ENCODE results near the gene CPLX4. TPM values are rescaled to one million over a fixed set of nuclear protein-coding genes. Genes with fewer than 3 reads are reported as not detected.

The CPLX4 gene
- polyA plus RNA-seq, 1 of the 3 experiments (the other 2 are of a cell fraction): not detected

DNA sequence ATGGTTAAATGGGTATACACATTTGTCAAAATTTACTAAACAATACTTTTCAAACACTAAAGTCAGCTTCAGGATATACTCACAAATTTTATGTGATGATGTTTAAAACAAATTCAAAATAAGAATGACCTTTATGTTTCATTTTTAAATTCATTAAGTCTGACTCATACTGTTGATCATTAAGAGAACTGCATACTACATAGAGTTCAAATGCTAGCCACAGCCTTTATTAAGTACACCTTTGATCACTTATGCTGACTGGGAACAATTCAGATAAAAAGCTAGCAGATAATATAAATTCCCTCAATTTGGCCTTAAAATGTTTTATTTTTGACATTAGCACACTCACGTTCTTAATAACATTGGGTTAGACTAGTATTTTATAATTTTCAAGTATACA, 26.5 kb upstream of the CPLX4 start (continued):
- TF ChIP-seq, protein P1, sequence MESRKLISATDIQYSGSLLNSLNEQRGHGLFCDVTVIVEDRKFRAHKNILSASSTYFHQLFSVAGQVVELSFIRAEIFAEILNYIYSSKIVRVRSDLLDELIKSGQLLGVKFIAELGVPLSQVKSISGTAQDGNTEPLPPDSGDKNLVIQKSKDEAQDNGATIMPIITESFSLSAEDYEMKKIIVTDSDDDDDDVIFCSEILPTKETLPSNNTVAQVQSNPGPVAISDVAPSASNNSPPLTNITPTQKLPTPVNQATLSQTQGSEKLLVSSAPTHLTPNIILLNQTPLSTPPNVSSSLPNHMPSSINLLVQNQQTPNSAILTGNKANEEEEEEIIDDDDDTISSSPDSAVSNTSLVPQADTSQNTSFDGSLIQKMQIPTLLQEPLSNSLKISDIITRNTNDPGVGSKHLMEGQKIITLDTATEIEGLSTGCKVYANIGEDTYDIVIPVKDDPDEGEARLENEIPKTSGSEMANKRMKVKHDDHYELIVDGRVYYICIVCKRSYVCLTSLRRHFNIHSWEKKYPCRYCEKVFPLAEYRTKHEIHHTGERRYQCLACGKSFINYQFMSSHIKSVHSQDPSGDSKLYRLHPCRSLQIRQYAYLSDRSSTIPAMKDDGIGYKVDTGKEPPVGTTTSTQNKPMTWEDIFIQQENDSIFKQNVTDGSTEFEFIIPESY (IDR thresholded peaks at IDR 0.05; ENCODE audit: borderline replicate concordance, low read depth): no peak

DNA sequence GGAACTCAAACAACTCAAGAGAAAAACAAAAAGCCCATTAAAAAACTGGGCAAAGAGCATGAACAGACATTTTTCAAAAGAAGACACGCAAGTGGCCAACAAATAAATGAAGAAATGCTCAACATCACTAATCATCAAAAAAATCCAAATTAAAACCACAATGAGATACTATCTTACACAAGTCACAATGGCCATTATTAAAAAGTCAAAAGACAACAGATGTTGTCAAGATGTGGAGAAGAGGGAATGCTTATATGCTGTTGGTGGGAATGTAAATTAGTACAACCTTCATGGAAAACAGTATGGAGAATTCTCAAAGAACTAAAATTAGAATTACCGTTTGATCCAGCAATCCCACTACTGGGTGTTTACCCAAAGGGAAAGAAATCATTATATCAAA, 25.5 kb upstream of the CPLX4 start:
- Histone ChIP-seq H3K9me2 (no peaks in the 10 kb centered on the region), H3K27ac (ENCODE audit: low read depth in 2 of 2, low read length in 1 of 2) (no peak overlapping the region), H3K4me3 (ENCODE audit: low read depth in 2 of 2, low read length in 1 of 2) (no peak overlapping the region), H3K9me3 (no peaks in the 10 kb centered on the region), H3K27me3 (ENCODE audit: insufficient read depth) (no peaks in the 10 kb centered on the region), H3K4me1 (ENCODE audit: control insufficient read depth in 1 of 2, insufficient read depth in 2 of 2, low read depth in 1 of 2, low read length in 1 of 2) (no peaks in the 10 kb centered on the region), H4K20me1 (ENCODE audit: insufficient read depth) (peaks cover 5% of the 10 kb centered on the region), H2AFZ (ENCODE audit: low read depth) (no peak overlapping the region), H3K4me2 (no peak overlapping the region), H3F3A (replicated peaks; ENCODE audit: insufficient read depth) (peaks cover 3% of the 10 kb centered on the region), H3K9ac (no peak overlapping the region), H3K36me3 (replicated peaks in 1 of 2; ENCODE audit: control insufficient read depth in 1 of 2, insufficient read depth in 2 of 2, low read length in 1 of 2) (peaks cover 72 to 98% of the 10 kb centered on the region in 2 experiments), H3K79me2 (ENCODE audit: insufficient read depth) (peaks cover 51% of the 10 kb centered on the region)
- ChIA-PET POLR2A (no interaction called here), CTCF (interaction anchor here (0.8 kb wide), 1 partner anchor 95 kb away, joined by 3 read pairs; no protein-coding TSS in a partner anchor)
- TF ChIP-seq TAF1 (IDR thresholded peaks at IDR 0.05; ENCODE audit: borderline replicate concordance, low read depth, low read length) (no peak), MXI1 (IDR thresholded peaks at IDR 0.05; ENCODE audit: low read depth, low read length) (no peak), GABPA (IDR thresholded peaks at IDR 0.05; ENCODE audit: low read depth) (no peak), TEAD4 (IDR thresholded peaks at IDR 0.05; ENCODE audit: borderline replicate concordance, insufficient read depth) (no peak), SMC3 (IDR thresholded peaks at IDR 0.05; ENCODE audit: low read depth, low read length) (no peak), NRF1 (IDR thresholded peaks at IDR 0.05; ENCODE audit: low read depth, low read length) (no peak)
- no peak for DNase-seq
- WGBS (ENCODE audit: low lambda C conversion rate): 93% methylated on average over 2 of the region's 2 CpGs

DNA sequence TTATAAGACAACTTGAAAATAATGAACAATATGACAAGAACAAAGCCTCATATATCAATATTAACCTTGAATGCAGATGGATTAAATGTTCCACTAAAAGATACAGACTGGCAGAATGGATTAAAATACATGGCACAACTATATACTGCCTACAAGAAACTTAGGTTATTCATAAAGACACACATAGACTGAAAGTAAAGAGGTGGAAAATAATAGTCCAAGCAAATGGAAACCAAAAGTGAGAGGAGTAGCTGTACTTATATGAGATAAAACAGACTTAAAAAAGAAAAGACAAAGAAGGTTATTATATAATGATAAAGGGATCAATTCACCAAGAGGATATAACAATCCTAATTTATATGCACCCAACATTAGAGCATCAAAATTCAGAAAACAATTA, 22.4 kb upstream of the CPLX4 start:
- Histone ChIP-seq H3K36me3 (replicated peaks in 1 of 2; ENCODE audit: control insufficient read depth in 1 of 2, insufficient read depth in 2 of 2, low read length in 1 of 2) (peaks cover 78 to 99% of the 10 kb centered on the region in 2 experiments), H3K9ac (no peak overlapping the region), H3K4me2 (no peak overlapping the region), H2AFZ (ENCODE audit: low read depth) (no peak overlapping the region), H3K4me3 (ENCODE audit: low read depth in 2 of 2, low read length in 1 of 2) (no peak overlapping the region), H3K9me2 (no peaks in the 10 kb centered on the region), H3F3A (replicated peaks; ENCODE audit: insufficient read depth) (no peaks in the 10 kb centered on the region), H4K20me1 (ENCODE audit: insufficient read depth) (peaks cover 5% of the 10 kb centered on the region), H3K27me3 (ENCODE audit: insufficient read depth) (no peaks in the 10 kb centered on the region), H3K27ac (ENCODE audit: low read depth in 2 of 2, low read length in 1 of 2) (no peak overlapping the region), H3K4me1 (ENCODE audit: control insufficient read depth in 1 of 2, insufficient read depth in 2 of 2, low read depth in 1 of 2, low read length in 1 of 2) (no peaks in the 10 kb centered on the region), H3K9me3 (no peaks in the 10 kb centered on the region), H3K79me2 (ENCODE audit: insufficient read depth) (peaks cover 54% of the 10 kb centered on the region)
- POLR2A ChIA-PET: no interaction called here
- DNase-seq: no peak
- TF ChIP-seq RXRA (IDR thresholded peaks at IDR 0.05; ENCODE audit: borderline replicate concordance, low read depth): no peak
- CTCF ChIA-PET: interaction anchor here (1.3 kb wide), 1 partner anchor 62 kb away, joined by 6 read pairs; no protein-coding TSS in a partner anchor

DNA sequence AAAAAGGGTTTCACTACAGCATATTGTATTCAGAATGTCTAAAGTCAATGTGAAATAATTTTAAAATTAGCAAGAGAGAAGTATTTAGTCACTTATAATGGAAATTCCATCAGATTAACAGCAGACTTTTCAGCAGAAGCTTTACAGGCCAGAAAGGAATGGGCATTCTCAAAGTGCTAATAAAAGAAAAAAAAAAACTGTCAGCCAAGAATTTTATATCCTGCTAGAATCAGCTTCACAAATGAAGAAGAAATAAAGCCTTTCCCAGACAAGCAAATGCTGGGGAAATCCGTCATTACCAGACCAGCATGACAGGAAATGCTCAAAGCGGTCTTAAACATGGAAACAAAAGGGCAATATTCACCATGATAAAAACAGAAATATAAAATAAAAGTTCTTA, 21.9 kb upstream of the CPLX4 start:
- Histone ChIP-seq H3K9ac (no peak overlapping the region), H2AFZ (ENCODE audit: low read depth) (no peak overlapping the region), H3F3A (replicated peaks; ENCODE audit: insufficient read depth) (no peaks in the 10 kb centered on the region), H3K4me3 (ENCODE audit: low read depth in 2 of 2, low read length in 1 of 2) (no peak overlapping the region), H3K4me1 (ENCODE audit: control insufficient read depth in 1 of 2, insufficient read depth in 2 of 2, low read depth in 1 of 2, low read length in 1 of 2) (no peaks in the 10 kb centered on the region), H3K36me3 (replicated peaks in 1 of 2; ENCODE audit: control insufficient read depth in 1 of 2, insufficient read depth in 2 of 2, low read length in 1 of 2) (peaks cover 78 to 99% of the 10 kb centered on the region in 2 experiments), H3K79me2 (ENCODE audit: insufficient read depth) (peaks cover 54% of the 10 kb centered on the region), H4K20me1 (ENCODE audit: insufficient read depth) (peaks cover 5% of the 10 kb centered on the region), H3K9me3 (no peaks in the 10 kb centered on the region), H3K27me3 (ENCODE audit: insufficient read depth) (no peaks in the 10 kb centered on the region), H3K27ac (ENCODE audit: low read depth in 2 of 2, low read length in 1 of 2) (no peak overlapping the region), H3K9me2 (no peaks in the 10 kb centered on the region), H3K4me2 (no peak overlapping the region)
- CTCF ChIA-PET: interaction anchor here (1.3 kb wide), 1 partner anchor 62 kb away, joined by 6 read pairs; no protein-coding TSS in a partner anchor
- POLR2A ChIA-PET: no interaction called here
- WGBS (ENCODE audit: low lambda C conversion rate): 97% methylated on average over 2 of the region's 2 CpGs
- DNase-seq: no peak
- TF ChIP-seq, protein P2, sequence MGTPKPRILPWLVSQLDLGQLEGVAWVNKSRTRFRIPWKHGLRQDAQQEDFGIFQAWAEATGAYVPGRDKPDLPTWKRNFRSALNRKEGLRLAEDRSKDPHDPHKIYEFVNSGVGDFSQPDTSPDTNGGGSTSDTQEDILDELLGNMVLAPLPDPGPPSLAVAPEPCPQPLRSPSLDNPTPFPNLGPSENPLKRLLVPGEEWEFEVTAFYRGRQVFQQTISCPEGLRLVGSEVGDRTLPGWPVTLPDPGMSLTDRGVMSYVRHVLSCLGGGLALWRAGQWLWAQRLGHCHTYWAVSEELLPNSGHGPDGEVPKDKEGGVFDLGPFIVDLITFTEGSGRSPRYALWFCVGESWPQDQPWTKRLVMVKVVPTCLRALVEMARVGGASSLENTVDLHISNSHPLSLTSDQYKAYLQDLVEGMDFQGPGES (IDR thresholded peaks at IDR 0.05; ENCODE audit: low read depth, low read length): no peak
- TF ChIP-seq, protein P3, sequence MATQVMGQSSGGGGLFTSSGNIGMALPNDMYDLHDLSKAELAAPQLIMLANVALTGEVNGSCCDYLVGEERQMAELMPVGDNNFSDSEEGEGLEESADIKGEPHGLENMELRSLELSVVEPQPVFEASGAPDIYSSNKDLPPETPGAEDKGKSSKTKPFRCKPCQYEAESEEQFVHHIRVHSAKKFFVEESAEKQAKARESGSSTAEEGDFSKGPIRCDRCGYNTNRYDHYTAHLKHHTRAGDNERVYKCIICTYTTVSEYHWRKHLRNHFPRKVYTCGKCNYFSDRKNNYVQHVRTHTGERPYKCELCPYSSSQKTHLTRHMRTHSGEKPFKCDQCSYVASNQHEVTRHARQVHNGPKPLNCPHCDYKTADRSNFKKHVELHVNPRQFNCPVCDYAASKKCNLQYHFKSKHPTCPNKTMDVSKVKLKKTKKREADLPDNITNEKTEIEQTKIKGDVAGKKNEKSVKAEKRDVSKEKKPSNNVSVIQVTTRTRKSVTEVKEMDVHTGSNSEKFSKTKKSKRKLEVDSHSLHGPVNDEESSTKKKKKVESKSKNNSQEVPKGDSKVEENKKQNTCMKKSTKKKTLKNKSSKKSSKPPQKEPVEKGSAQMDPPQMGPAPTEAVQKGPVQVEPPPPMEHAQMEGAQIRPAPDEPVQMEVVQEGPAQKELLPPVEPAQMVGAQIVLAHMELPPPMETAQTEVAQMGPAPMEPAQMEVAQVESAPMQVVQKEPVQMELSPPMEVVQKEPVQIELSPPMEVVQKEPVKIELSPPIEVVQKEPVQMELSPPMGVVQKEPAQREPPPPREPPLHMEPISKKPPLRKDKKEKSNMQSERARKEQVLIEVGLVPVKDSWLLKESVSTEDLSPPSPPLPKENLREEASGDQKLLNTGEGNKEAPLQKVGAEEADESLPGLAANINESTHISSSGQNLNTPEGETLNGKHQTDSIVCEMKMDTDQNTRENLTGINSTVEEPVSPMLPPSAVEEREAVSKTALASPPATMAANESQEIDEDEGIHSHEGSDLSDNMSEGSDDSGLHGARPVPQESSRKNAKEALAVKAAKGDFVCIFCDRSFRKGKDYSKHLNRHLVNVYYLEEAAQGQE (IDR thresholded peaks at IDR 0.05; ENCODE audit: low read depth, low read length): no peak
- no peak for TF ChIP-seq JUND (IDR thresholded peaks at IDR 0.05)
- TF ChIP-seq ELF1 (IDR thresholded peaks at IDR 0.05): no peak
- no peak for TF ChIP-seq TCF12 (IDR thresholded peaks at IDR 0.05)
- TF ChIP-seq FOXJ3 (CRISPR knock-in tag; IDR thresholded peaks at IDR 0.05): no peak
- no peak for TF ChIP-seq EZH2phosphoT487 (IDR thresholded peaks at IDR 0.05; ENCODE audit: borderline replicate concordance, low read depth)
- no peak for TF ChIP-seq TEAD4 (IDR thresholded peaks at IDR 0.05; ENCODE audit: borderline replicate concordance, insufficient read depth)

All from SK-N-SH (cell line).